Osteocyte (in vitro differentiated cells): ENCODE measurements around the gene DDX31. TPM values are rescaled to one million over a fixed set of nuclear protein-coding genes. Genes with fewer than 3 reads are reported as not detected.
"Not testable (repeated sequence)": the region's sequence is repeated elsewhere in the genome, so short reads cannot be mapped to it uniquely, and the experiment has no call there.

Source experiments
- DNase-seq: peaks from one replicate; pipeline ENCODE4 v3.0.0; 2021; ENCODE audit warnings: mixed read lengths; ENCODE audit not compliant: unreplicated experiment; ENCODE audit errors: extremely low spot score
- H3K27ac Mint-ChIP-seq: one replicate; pipeline ENCODE4 v1.8.0; 2021; ENCODE audit warnings: mild to moderate bottlenecking, mixed read lengths; ENCODE audit not compliant: unreplicated experiment
- H3K27me3 Mint-ChIP-seq: one replicate; pipeline ENCODE4 v1.8.0; 2021; ENCODE audit warnings: mixed read lengths; ENCODE audit not compliant: unreplicated experiment
- H3K36me3 Mint-ChIP-seq: one replicate; pipeline ENCODE4 v1.8.0; 2021; ENCODE audit warnings: mixed read lengths; ENCODE audit not compliant: unreplicated experiment
- H3K4me1 Mint-ChIP-seq: one replicate; pipeline ENCODE4 v1.8.0; 2021; ENCODE audit warnings: mixed read lengths; ENCODE audit not compliant: unreplicated experiment
- H3K4me3 Mint-ChIP-seq: one replicate; pipeline ENCODE4 v1.8.0; 2021; ENCODE audit warnings: mild to moderate bottlenecking, moderate library complexity, mixed read lengths; ENCODE audit not compliant: unreplicated experiment
- H3K9me3 Mint-ChIP-seq: one replicate; pipeline ENCODE4 v1.8.0; 2021; ENCODE audit warnings: mixed read lengths; ENCODE audit not compliant: unreplicated experiment
- CTCF ChIP-seq: fragments of 200-600 bp; sonication (generic); IDR thresholded peaks from 2 replicates; pipeline ENCODE4 v1.5.0; 2021; ENCODE audit warnings: antibody characterized with exemption, mild to moderate bottlenecking, moderate library complexity
- total RNA-seq: library from RNA; stranded (reverse); gene quantifications from 2 replicates; pipeline ENCODE4 v1.2.1, GENCODE V29; 2021

DDX31 gene
- total RNA-seq, 1 donor from 2014 or later = 14.6 TPM

- DNase-seq = no peak
- no peaks in the 10 kb centered on the region for H3K36me3 Mint-ChIP-seq
- no peak overlapping the region for H3K27ac Mint-ChIP-seq
- H3K9me3 Mint-ChIP-seq = no peaks in the 10 kb centered on the region
- TF ChIP-seq CTCF = no peak
- no peaks in the 10 kb centered on the region for H3K4me1 Mint-ChIP-seq
- peaks cover 12% of the 10 kb centered on the region for H3K27me3 Mint-ChIP-seq
- no peak overlapping the region for H3K4me3 Mint-ChIP-seq
These were observed 42.1 kb upstream of the DDX31 start for GRCh38 chr9:132711846-132712245.

GRCh38 chr9:132711152-132711551, 41.4 kb upstream of the DDX31 start:
- not testable (repeated sequence) for H3K4me1 Mint-ChIP-seq, H3K9me3 Mint-ChIP-seq, H3K4me3 Mint-ChIP-seq, H3K36me3 Mint-ChIP-seq, DNase-seq, H3K27ac Mint-ChIP-seq
- H3K27me3 Mint-ChIP-seq = peaks cover 18% of the 10 kb centered on the region

- no peak overlapping the region for H3K4me3 Mint-ChIP-seq
- H3K4me1 Mint-ChIP-seq = no peaks in the 10 kb centered on the region
- peaks cover 18% of the 10 kb centered on the region for H3K27me3 Mint-ChIP-seq
- H3K9me3 Mint-ChIP-seq = no peaks in the 10 kb centered on the region
- DNase-seq = no peak
- H3K27ac Mint-ChIP-seq = no peak overlapping the region
- TF ChIP-seq CTCF = no peak
- H3K36me3 Mint-ChIP-seq = no peaks in the 10 kb centered on the region
These were observed 40.5 kb upstream of the DDX31 start for GRCh38 chr9:132710333-132710732.

GRCh38 chr9:132708769-132709430, 39.1 kb upstream of the DDX31 start:
- Mint-ChIP-seq H3K4me3 (no peak overlapping the region), H3K4me1 (no peaks in the 10 kb centered on the region), H3K9me3 (no peaks in the 10 kb centered on the region), H3K36me3 (no peaks in the 10 kb centered on the region), H3K27ac (no peak overlapping the region), H3K27me3 (peaks cover 20% of the 10 kb centered on the region)
- no peak for DNase-seq
- TF ChIP-seq CTCF = no peak

- no peak overlapping the region for H3K4me3 Mint-ChIP-seq
- H3K9me3 Mint-ChIP-seq = no peaks in the 10 kb centered on the region
- no peaks in the 10 kb centered on the region for H3K36me3 Mint-ChIP-seq
- DNase-seq = no peak
- H3K27ac Mint-ChIP-seq = no peak overlapping the region
- H3K27me3 Mint-ChIP-seq = peaks cover 25% of the 10 kb centered on the region
- no peaks in the 10 kb centered on the region for H3K4me1 Mint-ChIP-seq
- TF ChIP-seq CTCF = no peak
These were observed 38.5 kb upstream of the DDX31 start for GRCh38 chr9:132708239-132708638.
